ENCODE data around the gene BSDC1.

DNA sequence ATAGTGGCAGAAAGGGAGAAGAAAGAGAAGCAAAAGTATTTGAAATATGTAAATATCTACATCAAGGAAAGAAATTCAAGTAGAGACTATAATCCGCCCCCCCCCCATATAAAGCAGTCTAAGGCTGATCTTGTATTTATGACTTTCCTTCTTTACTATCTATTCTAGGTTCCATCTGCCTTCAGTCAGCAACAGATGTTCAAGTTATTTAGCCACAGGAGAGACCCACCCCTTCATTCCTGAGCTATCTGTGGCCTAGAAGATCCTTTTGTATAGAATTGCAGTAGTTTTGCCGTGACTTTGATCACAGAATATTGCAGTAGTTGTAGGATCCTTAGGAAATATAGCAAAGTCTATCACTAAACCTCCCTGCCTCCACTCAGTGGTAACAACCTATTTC lies 10.7 kb upstream of the BSDC1 start:
- TF ChIP-seq POLR2AphosphoS5 (IDR thresholded peaks at IDR 0.05; ENCODE audit: low read depth, low read length) (no peak), SIN3A (IDR thresholded peaks at IDR 0.05; ENCODE audit: borderline replicate concordance, insufficient read depth, low read depth, low read length) (no peak), TCF7L2 (IDR thresholded peaks at IDR 0.05; ENCODE audit: low read depth, low read length) (no peak)
- TF ChIP-seq, protein P1, sequence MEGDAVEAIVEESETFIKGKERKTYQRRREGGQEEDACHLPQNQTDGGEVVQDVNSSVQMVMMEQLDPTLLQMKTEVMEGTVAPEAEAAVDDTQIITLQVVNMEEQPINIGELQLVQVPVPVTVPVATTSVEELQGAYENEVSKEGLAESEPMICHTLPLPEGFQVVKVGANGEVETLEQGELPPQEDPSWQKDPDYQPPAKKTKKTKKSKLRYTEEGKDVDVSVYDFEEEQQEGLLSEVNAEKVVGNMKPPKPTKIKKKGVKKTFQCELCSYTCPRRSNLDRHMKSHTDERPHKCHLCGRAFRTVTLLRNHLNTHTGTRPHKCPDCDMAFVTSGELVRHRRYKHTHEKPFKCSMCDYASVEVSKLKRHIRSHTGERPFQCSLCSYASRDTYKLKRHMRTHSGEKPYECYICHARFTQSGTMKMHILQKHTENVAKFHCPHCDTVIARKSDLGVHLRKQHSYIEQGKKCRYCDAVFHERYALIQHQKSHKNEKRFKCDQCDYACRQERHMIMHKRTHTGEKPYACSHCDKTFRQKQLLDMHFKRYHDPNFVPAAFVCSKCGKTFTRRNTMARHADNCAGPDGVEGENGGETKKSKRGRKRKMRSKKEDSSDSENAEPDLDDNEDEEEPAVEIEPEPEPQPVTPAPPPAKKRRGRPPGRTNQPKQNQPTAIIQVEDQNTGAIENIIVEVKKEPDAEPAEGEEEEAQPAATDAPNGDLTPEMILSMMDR (IDR thresholded peaks at IDR 0.05), result no peak
- TF ChIP-seq, protein P2, sequence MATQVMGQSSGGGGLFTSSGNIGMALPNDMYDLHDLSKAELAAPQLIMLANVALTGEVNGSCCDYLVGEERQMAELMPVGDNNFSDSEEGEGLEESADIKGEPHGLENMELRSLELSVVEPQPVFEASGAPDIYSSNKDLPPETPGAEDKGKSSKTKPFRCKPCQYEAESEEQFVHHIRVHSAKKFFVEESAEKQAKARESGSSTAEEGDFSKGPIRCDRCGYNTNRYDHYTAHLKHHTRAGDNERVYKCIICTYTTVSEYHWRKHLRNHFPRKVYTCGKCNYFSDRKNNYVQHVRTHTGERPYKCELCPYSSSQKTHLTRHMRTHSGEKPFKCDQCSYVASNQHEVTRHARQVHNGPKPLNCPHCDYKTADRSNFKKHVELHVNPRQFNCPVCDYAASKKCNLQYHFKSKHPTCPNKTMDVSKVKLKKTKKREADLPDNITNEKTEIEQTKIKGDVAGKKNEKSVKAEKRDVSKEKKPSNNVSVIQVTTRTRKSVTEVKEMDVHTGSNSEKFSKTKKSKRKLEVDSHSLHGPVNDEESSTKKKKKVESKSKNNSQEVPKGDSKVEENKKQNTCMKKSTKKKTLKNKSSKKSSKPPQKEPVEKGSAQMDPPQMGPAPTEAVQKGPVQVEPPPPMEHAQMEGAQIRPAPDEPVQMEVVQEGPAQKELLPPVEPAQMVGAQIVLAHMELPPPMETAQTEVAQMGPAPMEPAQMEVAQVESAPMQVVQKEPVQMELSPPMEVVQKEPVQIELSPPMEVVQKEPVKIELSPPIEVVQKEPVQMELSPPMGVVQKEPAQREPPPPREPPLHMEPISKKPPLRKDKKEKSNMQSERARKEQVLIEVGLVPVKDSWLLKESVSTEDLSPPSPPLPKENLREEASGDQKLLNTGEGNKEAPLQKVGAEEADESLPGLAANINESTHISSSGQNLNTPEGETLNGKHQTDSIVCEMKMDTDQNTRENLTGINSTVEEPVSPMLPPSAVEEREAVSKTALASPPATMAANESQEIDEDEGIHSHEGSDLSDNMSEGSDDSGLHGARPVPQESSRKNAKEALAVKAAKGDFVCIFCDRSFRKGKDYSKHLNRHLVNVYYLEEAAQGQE (IDR thresholded peaks at IDR 0.05; ENCODE audit: insufficient read depth in 1 of 2, low read depth in 2 of 2, low read length in 1 of 2), result no peak
